NB4 (cell line): ENCODE data around the gene GABRG3.

Experiments used
- DNase-seq: peaks from one replicate; pipeline ENCODE4 v3.0.0; 2010; ENCODE audit warnings: low read depth
- H3K4me3 ChIP-seq: one replicate; pipeline ENCODE4 v1.5.1; 2011; ENCODE audit warnings: mild to moderate bottlenecking, low read depth, low read length, moderate library complexity
- MYC ChIP-seq: IDR thresholded peaks from 2 replicates; pipeline ENCODE4 v1.6.1; 2011; ENCODE audit warnings: low read depth, low read length
- POLR2A ChIP-seq: IDR thresholded peaks from 2 replicates; pipeline ENCODE4 v1.6.1; 2011; ENCODE audit warnings: mild to moderate bottlenecking; ENCODE audit not compliant: insufficient read length; ENCODE audit errors: extremely low read depth
- TF ChIP-seq, protein P1 (sequence below): IDR thresholded peaks from one replicate; pipeline ENCODE4 v1.5.1; 2012; ENCODE audit warnings: low read depth, low read length
- TF ChIP-seq, protein P2 (sequence below): IDR thresholded peaks from 2 replicates; pipeline ENCODE4 v1.6.1; 2011; ENCODE audit warnings: low read depth, low read length

The GABRG3 gene

DNA sequence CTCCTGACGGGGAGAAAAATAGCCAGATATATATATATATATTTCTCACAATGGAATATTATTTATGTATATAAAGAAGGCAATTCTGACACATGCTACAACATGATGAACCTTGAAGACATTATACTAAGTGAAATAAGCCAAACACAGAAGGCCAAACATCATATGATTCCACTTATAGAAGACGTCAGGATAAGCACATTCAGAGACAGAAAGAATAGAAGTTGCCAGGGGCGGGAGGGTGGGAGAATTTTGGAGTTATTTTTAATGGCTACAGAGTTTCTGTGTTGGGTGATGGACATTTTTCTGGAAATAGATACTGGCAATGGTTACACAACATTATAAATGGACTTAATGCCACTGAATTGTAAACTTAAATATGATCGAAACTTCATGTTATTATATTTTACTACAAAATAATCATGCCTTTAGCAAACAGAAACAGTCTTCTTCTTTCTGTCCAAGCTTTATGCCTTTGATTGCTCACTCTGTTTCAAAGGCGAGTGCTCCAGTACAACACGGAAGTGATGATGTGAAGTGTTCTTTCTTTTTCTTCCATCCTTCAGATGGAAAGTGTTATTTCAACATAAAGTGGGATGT is 614.2 kb downstream of the GABRG3 start:
- no peak for DNase-seq
- H3K4me3 ChIP-seq = no peak overlapping the region
- TF ChIP-seq MYC (no peak), POLR2A (no peak)
- TF ChIP-seq, protein P1, sequence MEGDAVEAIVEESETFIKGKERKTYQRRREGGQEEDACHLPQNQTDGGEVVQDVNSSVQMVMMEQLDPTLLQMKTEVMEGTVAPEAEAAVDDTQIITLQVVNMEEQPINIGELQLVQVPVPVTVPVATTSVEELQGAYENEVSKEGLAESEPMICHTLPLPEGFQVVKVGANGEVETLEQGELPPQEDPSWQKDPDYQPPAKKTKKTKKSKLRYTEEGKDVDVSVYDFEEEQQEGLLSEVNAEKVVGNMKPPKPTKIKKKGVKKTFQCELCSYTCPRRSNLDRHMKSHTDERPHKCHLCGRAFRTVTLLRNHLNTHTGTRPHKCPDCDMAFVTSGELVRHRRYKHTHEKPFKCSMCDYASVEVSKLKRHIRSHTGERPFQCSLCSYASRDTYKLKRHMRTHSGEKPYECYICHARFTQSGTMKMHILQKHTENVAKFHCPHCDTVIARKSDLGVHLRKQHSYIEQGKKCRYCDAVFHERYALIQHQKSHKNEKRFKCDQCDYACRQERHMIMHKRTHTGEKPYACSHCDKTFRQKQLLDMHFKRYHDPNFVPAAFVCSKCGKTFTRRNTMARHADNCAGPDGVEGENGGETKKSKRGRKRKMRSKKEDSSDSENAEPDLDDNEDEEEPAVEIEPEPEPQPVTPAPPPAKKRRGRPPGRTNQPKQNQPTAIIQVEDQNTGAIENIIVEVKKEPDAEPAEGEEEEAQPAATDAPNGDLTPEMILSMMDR = no peak
- TF ChIP-seq, protein P2, sequence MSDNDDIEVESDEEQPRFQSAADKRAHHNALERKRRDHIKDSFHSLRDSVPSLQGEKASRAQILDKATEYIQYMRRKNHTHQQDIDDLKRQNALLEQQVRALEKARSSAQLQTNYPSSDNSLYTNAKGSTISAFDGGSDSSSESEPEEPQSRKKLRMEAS = no peak

DNA sequence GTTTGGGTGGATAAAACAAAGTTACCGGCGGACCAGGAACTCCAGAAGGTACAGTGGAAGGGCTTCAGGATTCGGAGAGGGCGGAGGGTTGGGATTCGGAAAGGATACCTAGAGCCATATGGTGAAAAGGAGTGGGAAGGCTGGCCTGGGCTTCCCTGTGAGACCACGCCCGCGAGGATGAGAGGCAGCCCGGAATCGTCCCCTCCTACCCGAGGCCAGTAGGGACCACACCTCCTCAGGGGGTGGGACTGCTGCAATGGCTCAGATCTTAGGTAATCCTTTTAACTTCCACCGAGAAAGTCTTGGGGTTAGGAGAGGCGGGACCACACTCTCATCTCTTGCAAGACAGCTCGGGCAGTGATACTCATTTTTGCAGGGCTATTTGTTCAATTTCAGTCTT is 616.8 kb downstream of the GABRG3 start:
- no peak overlapping the region for H3K4me3 ChIP-seq
- peak; percentile 9 for DNase-seq

DNA sequence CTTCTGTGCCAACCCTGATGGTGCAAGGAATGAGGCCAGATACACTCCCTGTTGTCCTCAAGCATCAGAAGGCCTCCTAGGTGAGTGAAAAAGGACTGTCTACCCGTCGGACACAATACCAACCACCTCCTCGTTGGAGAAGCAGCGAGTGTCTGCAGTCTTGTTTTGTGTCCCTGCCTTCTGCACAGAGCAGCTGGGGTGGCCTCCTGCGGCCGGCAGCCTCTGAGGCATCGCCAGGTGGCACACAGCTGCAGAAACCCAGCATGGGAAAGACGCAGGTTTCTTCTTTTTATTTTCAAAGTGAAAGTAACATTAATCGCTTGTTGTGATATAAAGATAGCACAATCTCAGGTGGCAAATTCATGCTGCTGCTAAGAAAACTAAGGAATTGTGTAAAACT is 618.3 kb downstream of the GABRG3 start:
- no peak for DNase-seq
- no peak overlapping the region for H3K4me3 ChIP-seq
- no peak for TF ChIP-seq MYC
- TF ChIP-seq, protein P1 = no peak
- TF ChIP-seq, protein P2 = no peak

More for the DNA sequence above, 616.8 kb downstream of the GABRG3 start:
- no peak for TF ChIP-seq POLR2A
- TF ChIP-seq, protein P2 = no peak

DNA sequence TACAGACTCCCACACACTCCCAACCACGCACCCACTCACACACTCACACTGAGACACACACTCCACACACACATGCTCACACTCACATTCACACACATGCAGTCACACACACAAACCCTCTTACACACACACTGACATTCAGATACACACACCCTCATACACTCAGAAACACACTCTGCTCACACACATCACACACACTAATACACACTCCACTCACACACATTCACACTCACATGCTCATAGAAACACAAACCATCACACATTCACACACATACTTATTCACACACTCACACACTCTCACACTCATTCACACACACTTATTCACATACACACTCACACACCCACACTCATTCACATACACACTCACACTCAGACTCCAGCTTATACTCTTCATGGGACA is 618.8 kb downstream of the GABRG3 start:
- H3K4me3 ChIP-seq = no peak overlapping the region
- DNase-seq = no peak
- TF ChIP-seq MYC = no peak
